Cerebellar nuclear complex (tissue), 1 donor: ENCODE measurements around the gene PNMA8B.
"Not testable (repeated sequence)": the region's sequence is repeated elsewhere in the genome, so short reads cannot be mapped to it uniquely, and the experiment has no call there.

Experiments used
- DNase-seq, 2 experiments: peaks; one replicate each; lab custom pipeline; 2025; lab: John Stamatoyannopoulos, UW

Gene PNMA8B, protein sequence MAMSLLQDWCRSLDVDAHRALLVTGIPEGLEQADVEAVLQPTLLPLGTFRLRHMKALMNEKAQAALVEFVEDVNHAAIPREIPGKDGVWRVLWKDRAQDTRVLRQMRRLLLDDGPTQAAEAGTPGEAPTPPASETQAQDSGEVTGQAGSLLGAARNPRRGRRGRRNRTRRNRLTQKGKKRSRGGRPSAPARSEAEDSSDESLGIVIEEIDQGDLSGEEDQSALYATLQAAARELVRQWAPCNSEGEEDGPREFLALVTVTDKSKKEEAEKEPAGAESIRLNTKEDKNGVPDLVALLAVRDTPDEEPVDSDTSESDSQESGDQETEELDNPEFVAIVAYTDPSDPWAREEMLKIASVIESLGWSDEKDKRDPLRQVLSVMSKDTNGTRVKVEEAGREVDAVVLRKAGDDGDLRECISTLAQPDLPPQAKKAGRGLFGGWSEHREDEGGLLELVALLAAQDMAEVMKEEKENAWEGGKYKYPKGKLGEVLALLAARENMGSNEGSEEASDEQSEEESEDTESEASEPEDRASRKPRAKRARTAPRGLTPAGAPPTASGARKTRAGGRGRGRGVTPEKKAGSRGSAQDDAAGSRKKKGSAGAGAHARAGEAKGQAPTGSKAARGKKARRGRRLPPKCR

DNA sequence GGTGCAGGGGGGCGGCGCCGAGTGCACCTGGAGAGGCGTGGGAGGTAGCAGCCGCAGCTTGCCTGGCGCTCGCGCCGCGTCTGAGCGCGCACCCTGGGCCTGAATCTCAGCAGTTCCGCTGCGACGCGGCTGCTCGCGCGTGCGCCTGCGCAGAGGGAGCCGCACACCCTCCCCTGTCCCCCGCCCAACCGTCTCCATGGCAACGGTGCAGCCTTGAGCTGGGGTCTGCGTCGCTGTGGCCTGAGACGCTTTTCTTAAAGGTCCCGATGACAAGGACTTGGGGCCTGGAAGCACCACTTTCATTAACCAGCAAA lies at the start of gene PNMA8B:
Gene PNMA8B (minus strand): TSS at position 82 of the 314 bp plus-strand sequence. CDS start 402 bp downstream, outside the sequence.
- peak in 1 of 2 experiments; percentile 52 for DNase-seq

DNA sequence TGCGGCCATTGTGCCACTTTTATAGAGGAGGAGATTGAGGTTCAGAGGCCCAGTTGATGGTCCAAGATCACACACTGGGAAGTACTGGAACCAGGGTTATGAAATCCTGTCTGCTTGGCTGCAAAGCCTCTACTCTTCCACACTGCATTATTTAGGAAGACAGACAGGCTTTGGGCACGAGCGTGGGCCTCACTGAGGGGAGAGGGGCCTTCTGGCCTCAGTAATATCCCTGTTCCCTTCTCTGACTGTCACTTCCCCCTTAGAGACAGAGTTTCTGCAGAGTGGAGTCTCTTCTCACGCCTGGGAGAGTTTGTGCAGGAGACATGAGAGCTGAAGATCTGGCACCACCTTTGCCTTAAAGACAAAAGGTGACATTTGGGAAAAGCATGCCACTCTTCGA lies 49.0 kb upstream of the PNMA8B start:
- DNase-seq: no peak

DNA sequence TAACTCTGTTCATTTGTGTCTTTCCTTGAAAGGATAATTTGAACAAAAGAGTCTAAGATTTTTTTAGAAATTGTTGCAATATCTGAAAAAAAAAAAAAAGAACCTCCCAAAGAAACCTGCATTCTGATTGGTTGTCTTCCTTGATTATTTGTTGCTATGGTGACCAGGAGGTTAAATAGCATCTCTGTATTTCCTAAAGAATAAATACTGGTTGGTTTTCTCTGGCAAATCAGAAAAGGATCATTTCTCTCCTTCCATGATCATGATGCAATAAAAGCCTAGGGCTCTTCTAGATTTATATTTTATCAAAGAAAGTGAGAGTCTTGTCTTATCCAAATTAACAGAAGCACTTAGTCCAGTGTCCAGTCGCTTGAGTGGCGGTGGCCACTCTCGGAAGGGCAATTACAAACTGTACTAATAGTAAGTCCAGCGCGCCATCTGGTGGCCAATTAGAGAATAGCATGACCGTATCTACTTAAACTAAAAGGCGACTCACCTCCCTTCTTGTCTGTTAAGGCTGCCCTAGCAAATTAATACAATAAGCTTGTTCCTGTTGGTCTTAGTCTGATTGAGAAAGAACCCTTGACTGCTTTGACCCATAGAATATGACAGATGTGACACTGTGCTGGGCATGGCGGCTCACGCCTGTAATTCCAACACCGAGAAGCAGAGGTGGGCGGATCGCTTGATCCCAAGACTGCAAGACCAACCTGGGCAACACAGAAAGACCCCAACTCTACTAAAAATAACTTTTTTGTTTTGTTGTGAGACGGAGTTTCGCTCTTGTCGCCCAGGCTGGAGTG lies 47.0 kb upstream of the PNMA8B start:
- DNase-seq: peak in 1 of 2 experiments; percentile 54

DNA sequence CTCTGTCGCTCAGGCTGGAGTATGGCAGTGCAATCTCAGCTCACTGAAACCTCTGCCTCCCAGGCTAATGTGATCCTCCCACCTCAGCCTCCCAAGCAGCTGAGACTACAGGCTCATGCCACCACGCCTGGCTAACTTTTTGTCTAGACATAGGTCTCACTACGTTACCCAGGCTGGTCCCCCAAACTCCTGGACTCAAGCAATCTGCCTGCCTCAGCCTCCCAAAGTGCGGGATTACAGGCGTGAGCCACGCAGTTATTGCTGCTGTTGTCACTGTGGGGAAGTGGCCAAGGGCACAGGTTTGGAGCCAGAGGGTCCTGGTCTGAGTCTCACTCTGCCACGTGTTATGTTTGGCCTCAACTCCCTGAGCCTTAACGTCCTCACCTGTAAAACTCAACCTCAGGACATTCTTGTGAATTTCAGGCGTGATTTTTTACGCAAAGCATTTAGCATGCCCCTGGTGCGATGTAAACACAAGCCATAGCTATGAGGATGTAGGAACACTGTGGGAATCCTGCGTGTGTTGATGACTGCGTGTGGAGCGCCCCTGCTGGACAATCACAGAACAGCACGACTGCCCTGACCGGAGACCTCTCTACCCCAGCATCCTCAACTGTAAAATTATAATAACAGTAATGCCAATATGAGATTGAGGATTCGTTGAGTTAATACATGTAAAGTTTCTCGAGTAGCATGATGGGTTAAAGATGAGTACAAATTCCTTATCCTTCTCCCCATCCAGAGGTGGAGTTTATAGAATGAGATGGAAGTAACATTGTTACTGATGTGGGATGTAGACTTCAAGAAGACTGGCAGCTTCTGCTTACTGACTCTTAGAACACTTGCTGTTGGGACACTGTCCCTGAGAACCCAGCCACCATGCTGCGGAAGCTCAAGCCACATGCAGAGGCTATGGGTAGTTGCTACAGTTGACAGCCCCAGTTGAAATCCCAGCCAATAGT lies 41.8 kb upstream of the PNMA8B start:
- no peak for DNase-seq

DNA sequence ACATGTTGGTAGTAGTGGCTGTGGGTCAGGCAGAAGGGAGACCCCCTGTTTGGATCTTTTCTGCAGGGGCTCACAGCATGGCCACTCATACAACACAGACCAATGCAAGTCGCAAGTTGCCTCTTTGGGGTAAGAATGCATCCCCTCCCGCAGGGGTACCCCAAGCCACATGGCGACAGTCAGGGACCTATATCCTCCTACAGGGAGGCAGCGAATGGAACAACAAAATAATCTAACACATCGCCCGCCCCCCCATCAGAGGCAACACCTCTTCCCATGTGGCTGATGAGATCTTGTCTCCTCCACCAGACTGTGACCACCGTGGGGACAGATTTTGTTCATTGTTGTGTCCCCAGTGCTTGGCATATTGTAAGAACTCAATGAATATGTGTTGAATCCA lies 40.7 kb upstream of the PNMA8B start:
- no peak for DNase-seq

DNA sequence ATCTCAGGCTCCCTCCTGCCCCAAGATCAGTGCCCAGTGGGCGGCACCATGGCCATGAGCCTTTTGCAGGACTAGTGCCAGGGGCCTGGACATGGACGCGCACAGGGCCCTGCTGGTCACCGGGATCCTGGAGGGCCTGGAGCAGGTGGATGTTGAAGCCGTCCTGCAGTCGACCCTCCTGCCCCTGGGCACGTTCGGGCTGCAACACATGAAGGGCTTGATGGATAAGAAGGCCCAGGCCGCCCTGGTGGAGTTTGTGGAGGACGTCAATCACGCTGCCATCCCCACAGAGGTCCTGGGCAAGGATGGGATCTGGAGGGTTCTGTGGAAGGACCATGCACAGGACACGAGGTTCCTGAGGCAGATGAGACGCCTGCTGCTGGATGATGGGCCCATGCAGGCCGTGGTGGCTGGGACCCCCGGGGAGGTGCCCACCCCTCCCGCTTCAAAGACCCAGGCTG lies 38.0 kb upstream of the PNMA8B start:
- no peak for DNase-seq

DNA sequence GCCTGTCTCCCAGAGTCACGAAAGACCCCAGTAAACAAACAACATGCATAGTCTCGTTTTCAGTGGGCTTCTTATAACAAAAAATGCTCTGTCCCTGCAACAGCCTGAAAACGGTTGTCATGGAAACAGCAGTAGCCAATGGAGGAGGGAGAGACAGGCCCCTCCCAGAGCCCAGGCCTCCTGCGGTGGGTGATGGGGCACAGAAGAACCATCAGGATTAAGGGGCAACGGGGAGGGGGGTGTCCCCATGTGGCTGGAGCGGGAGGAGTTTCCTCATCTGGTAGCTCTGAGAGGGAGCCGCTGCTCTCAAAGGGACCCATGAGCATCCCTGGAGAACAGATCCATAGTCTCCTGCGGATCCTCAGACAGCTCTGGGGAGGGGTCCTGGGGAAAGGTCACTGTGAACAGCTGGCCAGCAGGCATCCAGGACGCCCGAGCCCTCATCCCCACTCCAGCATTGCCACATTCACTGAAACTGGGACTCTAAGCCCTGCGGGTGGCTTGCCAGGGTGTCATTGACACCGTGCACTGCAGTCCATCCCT lies 37.5 kb upstream of the PNMA8B start:
- DNase-seq: no peak

DNA sequence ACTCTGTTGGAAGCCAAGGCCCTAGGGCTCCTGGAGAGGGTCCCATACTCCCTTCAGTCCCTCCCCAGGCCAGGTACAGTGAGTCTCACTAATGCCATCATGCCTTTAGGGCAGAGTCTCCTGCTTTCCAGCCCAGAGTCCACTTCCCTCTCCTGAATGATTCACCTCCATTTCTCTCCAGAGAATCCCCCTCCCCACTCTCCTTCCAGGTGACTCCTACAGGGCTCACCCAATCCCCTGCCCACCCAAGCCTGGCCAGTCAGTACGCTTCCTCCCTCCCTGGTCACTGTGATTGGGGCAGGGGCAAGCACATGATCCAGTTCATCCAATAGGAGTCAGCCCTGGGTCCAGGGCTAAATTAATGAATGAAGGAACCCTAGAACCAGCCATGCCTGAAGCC lies 35.0 kb upstream of the PNMA8B start:
- DNase-seq: no peak

DNA sequence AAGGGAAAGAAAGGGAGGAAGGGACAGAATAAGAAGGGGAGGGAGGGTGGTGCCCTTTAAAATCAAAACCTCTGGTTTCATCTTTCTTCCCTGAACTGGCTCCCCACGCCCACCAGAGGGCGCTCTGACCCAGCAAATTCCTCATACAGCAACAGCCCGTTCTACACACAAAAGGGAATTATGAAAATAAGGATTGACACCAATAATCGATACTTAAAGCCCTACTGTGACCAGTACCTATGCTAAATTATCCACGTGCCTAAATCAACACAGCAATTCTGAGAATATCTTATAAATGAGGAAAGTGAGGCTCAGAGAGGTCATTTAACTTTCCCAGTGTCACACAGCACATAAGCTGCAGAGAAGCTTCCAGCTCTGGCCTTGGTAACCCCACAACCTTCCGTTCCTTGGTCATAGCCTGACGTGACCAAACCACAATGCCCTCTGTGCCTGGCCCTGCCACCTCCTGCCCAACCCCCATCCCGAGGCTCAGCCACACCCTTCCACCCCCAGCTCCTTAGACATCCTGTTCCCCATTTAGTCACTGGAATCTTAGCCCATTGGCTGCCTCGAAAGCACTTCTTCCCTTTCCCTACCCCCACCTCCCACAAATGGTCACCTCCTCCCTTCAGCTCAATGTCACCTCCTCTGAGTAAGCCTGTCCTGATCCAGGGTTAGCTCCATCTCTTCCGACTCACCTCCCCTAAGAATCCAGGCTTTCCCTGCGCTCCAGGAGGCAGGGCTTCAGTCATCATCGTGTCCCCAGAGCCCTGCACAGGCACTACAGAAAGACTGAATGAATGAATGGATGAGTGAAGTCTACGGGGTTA lies 34.2 kb upstream of the PNMA8B start:
- DNase-seq: no peak

DNA sequence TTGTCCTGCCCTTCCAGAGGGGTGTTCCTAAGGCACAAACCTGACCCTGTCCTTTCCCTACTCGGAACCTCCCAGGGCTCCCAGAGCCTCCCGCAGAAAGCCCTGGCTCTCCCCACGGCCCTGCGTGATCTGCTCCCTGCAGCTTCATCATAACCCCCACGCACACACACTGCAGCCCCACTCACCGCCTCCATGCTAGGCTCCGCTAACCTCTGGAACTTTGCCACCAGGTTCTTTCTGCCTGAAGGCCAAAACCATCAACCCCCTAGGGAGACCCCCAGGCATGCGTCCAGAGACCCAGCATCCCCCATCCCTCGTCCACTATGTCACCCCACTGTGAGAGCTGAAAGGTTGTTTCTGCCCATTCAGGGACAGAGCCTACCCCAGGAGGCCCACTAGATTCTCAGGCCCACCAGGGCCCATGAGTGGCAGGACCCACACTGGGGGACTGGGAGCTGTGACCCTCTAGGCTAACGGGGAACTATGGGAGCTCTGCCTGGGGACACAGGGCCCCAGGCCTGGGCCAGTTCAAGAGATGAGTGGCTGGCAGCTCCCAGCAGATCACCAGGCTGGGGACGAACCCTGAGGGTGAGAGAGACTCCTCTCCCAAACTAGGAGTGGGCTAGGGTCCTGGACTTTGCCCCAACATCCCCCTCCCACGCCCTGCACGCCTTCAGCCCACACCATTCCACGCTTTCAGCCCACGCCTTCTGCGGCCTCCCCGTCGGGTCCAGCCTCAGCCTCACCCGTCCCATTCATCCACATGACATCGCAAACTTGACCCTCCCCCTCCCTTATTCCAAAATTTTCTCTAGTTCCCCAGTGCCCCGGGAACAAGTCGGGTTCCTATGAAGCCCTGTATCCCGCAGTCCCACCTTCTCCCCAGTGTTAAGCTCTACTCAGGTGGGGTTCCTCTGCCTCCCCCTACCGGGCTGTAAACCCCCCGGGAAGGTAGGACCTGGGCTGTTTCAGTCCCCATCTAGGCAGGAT lies 33.2 kb upstream of the PNMA8B start:
- DNase-seq: no peak

DNA sequence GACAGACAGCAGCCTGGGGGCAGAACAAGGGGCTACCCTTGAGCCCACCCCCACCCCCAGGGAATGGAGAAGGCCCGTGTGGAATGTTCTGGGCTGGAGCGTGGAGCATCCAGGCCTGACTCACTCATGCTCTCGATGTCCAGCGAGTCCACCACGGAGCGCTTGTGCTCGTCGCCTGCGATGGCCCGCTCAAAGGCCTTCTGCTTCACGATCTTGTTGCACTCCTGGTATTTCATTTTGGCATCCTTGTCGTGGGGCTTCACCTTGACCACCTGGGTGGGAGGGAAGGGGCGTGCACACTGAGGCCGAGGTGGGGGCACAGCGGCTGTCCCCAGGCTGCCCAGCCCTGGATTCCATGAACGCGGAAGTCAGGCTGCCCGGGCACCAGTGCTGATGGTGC lies 31.1 kb upstream of the PNMA8B start:
- not testable (repeated sequence) for DNase-seq

DNA sequence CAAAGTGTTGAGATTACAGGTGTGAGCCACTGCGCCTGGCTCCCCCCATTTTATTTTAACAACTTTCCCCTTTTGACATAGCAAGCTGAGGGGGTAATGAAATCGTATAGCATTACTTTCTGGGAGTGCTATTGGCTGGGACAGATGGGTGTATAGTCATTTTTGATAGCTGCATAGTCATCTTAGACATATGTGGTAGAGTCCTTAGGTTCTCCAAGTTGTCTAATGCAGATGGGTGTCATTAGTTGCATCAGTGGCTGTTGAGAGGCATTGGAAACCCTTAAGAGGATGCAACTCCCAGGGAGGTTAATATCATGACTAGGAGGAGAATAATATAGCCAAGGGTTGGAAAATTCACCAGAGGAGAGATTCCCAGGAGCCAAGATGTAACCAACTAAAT lies 28.6 kb upstream of the PNMA8B start:
- no peak for DNase-seq

DNA sequence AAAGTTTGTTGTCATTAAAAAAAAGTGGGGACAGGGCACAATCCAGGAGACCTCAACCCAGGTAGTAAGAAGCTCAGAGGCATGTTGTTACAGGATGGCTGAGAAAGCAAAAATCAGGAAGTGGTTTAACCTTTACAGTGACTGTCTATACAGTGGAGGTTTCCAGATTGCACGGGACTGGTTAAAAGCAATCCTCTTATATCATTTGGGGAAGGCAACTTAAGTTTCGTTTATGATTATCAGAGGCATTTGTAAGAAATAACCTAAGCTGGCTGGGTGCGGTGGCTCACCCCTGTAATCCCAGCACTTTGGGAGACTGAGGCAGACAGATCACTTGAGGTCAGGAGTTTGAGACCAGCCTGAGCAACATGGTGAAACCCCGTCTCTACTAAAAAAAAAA lies 27.3 kb upstream of the PNMA8B start:
- not testable (repeated sequence) for DNase-seq

DNA sequence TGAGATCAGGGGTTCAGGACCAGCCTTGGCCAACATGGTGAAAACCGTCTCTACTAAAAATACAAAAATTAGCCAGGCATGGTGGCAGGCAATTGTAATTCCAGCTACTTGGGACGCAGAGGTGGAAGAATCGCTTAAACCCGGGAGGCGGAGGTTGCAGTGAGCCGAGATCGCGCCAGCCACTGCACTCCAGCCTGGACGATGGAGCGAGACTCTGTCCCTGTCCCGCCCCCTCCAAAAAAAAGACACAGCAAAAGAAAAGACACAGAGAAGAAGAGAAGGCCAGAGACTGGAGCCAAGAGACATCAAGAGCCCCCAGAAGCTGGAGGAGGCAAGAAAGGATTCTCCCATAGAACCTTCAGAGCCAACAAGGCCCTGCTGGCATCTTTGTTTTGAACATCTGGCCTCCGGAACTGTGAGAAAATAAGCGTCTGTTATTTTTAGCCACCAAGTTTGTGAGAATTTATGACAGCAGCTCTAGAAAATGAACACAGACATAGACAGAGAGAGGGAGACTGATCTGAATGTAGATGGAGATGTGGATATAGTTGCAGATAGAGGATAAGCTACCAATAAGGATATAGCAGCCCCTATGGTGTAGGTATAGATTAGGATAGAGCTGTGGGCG lies 25.7 kb upstream of the PNMA8B start:
- DNase-seq: no peak

DNA sequence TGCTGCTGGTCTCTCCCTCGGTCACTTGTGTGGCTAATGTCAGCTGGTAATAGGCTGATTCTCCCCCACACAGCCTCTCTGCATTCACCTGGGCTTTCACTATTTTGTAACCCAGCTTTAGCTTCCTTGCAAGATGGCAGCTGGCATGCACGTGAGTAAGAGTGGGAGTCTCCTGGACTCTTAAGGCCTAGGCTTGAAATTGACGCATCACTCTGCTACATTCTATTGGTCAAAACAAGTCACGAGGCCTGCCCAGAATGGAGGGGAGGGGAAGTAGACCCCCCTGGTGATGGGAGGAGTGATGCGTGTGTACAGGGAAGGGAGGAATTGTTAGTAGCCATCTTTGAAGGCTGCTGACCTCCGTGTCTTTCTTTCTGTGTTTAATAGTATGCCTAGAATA lies 24.9 kb upstream of the PNMA8B start:
- DNase-seq: no peak

DNA sequence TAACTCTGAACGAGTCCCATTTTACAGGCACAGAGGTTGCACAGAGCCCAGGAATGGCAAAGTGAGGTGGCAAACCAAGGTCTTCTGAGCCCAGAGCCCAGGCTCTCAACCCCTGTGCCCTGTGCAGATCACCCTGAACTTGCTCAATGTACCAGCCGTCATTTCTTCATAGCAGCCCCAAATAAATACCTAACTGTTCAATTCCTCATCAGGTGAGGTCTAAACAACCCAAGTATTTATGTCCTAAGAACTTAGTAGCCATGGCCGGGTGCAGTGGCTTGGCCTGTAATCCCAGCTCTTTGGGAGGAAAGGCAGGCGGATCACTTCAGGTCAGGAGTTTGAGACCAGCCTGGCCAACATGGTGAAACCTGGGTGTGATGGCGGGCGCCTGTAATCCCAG lies 21.8 kb upstream of the PNMA8B start:
- no peak for DNase-seq

DNA sequence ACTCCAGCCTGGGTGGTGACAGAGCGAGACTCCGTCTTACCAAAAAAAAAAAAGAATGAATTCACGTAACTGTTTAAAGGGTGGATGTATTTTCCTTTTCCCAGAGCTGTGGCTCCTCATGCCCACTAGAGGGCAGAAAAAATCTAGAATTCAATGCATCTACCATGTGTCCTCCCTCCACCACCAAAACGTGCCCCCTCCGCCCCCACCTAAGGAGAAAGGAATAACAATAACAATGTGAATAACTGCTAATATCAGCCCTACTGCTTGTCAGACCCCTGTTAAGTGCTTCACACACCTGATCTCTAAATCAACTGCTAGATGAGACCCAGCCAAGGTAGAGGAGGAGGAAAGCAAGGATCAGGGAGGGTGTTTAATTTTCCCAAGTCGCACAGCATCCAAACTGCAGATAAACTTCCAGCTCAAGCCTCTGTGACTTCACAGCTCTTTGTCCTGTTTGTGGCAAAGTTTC lies 20.2 kb upstream of the PNMA8B start:
- no peak for DNase-seq

DNA sequence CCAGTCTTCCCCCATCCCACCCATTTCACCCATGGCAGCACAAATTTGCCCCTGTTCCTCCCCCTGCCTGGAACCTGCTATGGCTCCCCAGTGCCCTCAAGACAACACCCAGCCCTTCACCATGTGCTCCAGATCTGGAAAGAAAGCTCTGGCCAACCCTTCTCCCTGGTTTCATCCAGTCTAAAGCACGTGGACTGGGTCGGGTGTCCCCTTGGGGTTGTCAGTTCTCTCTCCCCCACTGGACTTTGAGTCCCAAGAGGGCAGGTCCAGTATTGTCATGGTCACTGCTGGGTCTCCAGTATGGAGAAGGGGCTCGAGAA lies 19.6 kb upstream of the PNMA8B start:
- DNase-seq: no peak
